Neural progenitor cell (in vitro differentiated cells): Measurements from ENCODE around the gene TTC6. TPM values are rescaled to one million over a fixed set of nuclear protein-coding genes. Genes with fewer than 3 reads are reported as not detected.

Source experiments
- DNase-seq: peaks from one replicate; pipeline ENCODE4 v3.0.0-alpha.2; 2016; ENCODE audit warnings: low spot score
- H2AFZ ChIP-seq: fragments of 200-600 bp; sonication (generic); replicated peaks from 2 replicates; pipeline ENCODE4 v1.6.1; 2016; ENCODE audit warnings: antibody characterized with exemption
- H3F3A ChIP-seq: fragments of 200-600 bp; sonication (generic); 2 replicates; pipeline ENCODE4 v1.6.1; 2016; ENCODE audit warnings: antibody characterized with exemption, low read depth
- H3K27ac ChIP-seq: fragments of 200-600 bp; sonication (generic); 2 replicates; pipeline ENCODE4 v1.5.1; 2016; ENCODE audit warnings: mild to moderate bottlenecking
- H3K27me3 ChIP-seq: fragments of 200-600 bp; sonication (generic); 2 replicates; pipeline ENCODE4 v1.6.1; 2016; ENCODE audit warnings: mild to moderate bottlenecking, moderate library complexity
- H3K36me3 ChIP-seq: fragments of 200-600 bp; sonication (generic); 2 replicates; pipeline ENCODE4 v1.5.1; 2016
- H3K4me1 ChIP-seq: fragments of 200-600 bp; sonication (generic); 2 replicates; pipeline ENCODE4 v1.6.1; 2016; ENCODE audit warnings: mixed run types
- H3K4me2 ChIP-seq: fragments of 200-600 bp; sonication (generic); 2 replicates; pipeline ENCODE4 v1.6.1; 2016
- H3K4me3 ChIP-seq: fragments of 200-600 bp; sonication (generic); 2 replicates; pipeline ENCODE4 v1.5.1; 2016
- H3K79me2 ChIP-seq: fragments of 200-600 bp; sonication (generic); 2 replicates; pipeline ENCODE4 v1.6.1; 2016; ENCODE audit warnings: low read depth
- H3K9ac ChIP-seq: fragments of 200-600 bp; sonication (generic); 2 replicates; pipeline ENCODE4 v1.6.1; 2016
- H3K9me3 ChIP-seq: fragments of 200-600 bp; sonication (generic); 2 replicates; pipeline ENCODE4 v1.5.1; 2016; ENCODE audit warnings: low read depth
- H4K20me1 ChIP-seq: fragments of 200-600 bp; sonication (generic); 2 replicates; pipeline ENCODE4 v1.6.1; 2016; ENCODE audit warnings: low read depth
- H3K27ac Mint-ChIP-seq: 3 replicates; pipeline ENCODE4 v1.8.0; 2021; ENCODE audit warnings: mixed read lengths
- H3K27me3 Mint-ChIP-seq: 2 replicates; pipeline ENCODE4 v1.8.0; 2022; ENCODE audit warnings: low read depth, mild to moderate bottlenecking, inconsistent platforms, moderate library complexity, mixed read lengths; ENCODE audit not compliant: insufficient read depth
- H3K36me3 Mint-ChIP-seq: 3 replicates; pipeline ENCODE4 v1.8.0; 2021; ENCODE audit warnings: mixed read lengths
- H3K4me1 Mint-ChIP-seq: 3 replicates; pipeline ENCODE4 v1.8.0; 2021; ENCODE audit warnings: mixed read lengths
- H3K4me3 Mint-ChIP-seq: 3 replicates; pipeline ENCODE4 v1.8.0; 2021; ENCODE audit warnings: mild to moderate bottlenecking, moderate library complexity, mixed read lengths
- H3K9me3 Mint-ChIP-seq: 3 replicates; pipeline ENCODE4 v1.8.0; 2020; ENCODE audit warnings: mixed read lengths
- CTCF ChIP-seq: fragments of 200-600 bp; sonication (generic); IDR thresholded peaks from 2 replicates; pipeline ENCODE4 v1.5.1; 2017; ENCODE audit warnings: antibody characterized with exemption, mild to moderate bottlenecking
- EZH2 ChIP-seq: fragments of 200-600 bp; sonication (generic); IDR thresholded peaks from 2 replicates; pipeline ENCODE4 v1.6.1; 2017; ENCODE audit warnings: antibody characterized with exemption, mild to moderate bottlenecking, moderate library complexity
- EZH2phosphoT487 ChIP-seq: fragments of 200-600 bp; sonication (generic); IDR thresholded peaks from 2 replicates; pipeline ENCODE4 v1.6.1; 2017; ENCODE audit warnings: antibody characterized with exemption
- total RNA-seq: library from RNA; depleted of rRNA; stranded (reverse); fragments of >200 nt; gene quantifications from 2 replicates; pipeline ENCODE4 v1.2.3, GENCODE V29; 2015; ENCODE audit warnings: low replicate concordance

The TTC6 gene
- total RNA-seq, 1 donor from 2014 or later = 2.6 TPM

- no peaks in the 10 kb centered on the region for H4K20me1 ChIP-seq
- no peak overlapping the region for H3K9ac ChIP-seq
- no peak overlapping the region for H2AFZ ChIP-seq
- H3K9me3 ChIP-seq = peaks cover 6% of the 10 kb centered on the region
- H3K4me2 ChIP-seq = no peak overlapping the region
- DNase-seq = no peak
- H3K4me1 ChIP-seq = no peaks in the 10 kb centered on the region
- peaks cover 18% of the 10 kb centered on the region for H3K9me3 Mint-ChIP-seq
- H3K36me3 Mint-ChIP-seq = no peaks in the 10 kb centered on the region
- TF ChIP-seq EZH2phosphoT487 (no peak), CTCF (no peak), EZH2 (no peak)
- peaks cover 6% of the 10 kb centered on the region for H3K4me1 Mint-ChIP-seq
- H3K27ac Mint-ChIP-seq = no peak overlapping the region
- peaks cover 34% of the 10 kb centered on the region for H3K27me3 ChIP-seq
- H3K27me3 Mint-ChIP-seq = peaks cover 15% of the 10 kb centered on the region
- no peak overlapping the region for H3K27ac ChIP-seq
- H3K4me3 ChIP-seq = no peak overlapping the region
- H3K4me3 Mint-ChIP-seq = no peak overlapping the region
- H3K36me3 ChIP-seq = no peaks in the 10 kb centered on the region
- no peaks in the 10 kb centered on the region for H3K79me2 ChIP-seq
- H3F3A ChIP-seq = peaks cover 1% of the 10 kb centered on the region
Measured at GRCh38 chr14:37617864-37618365, 22.5 kb downstream of the TTC6 start.

GRCh38 chr14:37618498-37619028 is 23.1 kb downstream of the TTC6 start:
- Histone ChIP-seq H4K20me1 (no peaks in the 10 kb centered on the region), H3K79me2 (no peaks in the 10 kb centered on the region), H3K27ac (no peak overlapping the region), H3K4me3 (no peak overlapping the region), H3K4me2 (no peak overlapping the region), H3K9me3 (peaks cover 6% of the 10 kb centered on the region), H3K4me1 (no peaks in the 10 kb centered on the region), H3F3A (peaks cover 5% of the 10 kb centered on the region), H3K9ac (no peak overlapping the region), H2AFZ (no peak overlapping the region), H3K36me3 (no peaks in the 10 kb centered on the region), H3K27me3 (peaks cover 40% of the 10 kb centered on the region)
- no peaks in the 10 kb centered on the region for H3K36me3 Mint-ChIP-seq
- H3K4me3 Mint-ChIP-seq = no peak overlapping the region
- peaks cover 17% of the 10 kb centered on the region for H3K9me3 Mint-ChIP-seq
- TF ChIP-seq EZH2phosphoT487 (no peak), EZH2 (no peak), CTCF (no peak)
- H3K27me3 Mint-ChIP-seq = peaks cover 19% of the 10 kb centered on the region
- no peak for DNase-seq
- H3K27ac Mint-ChIP-seq = no peak overlapping the region
- H3K4me1 Mint-ChIP-seq = peaks cover 6% of the 10 kb centered on the region

- Mint-ChIP-seq H3K9me3 (peaks cover 9% of the 10 kb centered on the region), H3K4me3 (no peak overlapping the region), H3K27ac (no peak overlapping the region), H3K36me3 (no peaks in the 10 kb centered on the region), H3K27me3 (peaks cover 19% of the 10 kb centered on the region), H3K4me1 (peaks cover 6% of the 10 kb centered on the region)
- H3K4me3 ChIP-seq = no peak overlapping the region
- TF ChIP-seq EZH2phosphoT487 (no peak), EZH2 (no peak), CTCF (no peak)
- no peaks in the 10 kb centered on the region for H3K9me3 ChIP-seq
- peaks cover 5% of the 10 kb centered on the region for H3F3A ChIP-seq
- no peaks in the 10 kb centered on the region for H3K36me3 ChIP-seq
- no peaks in the 10 kb centered on the region for H3K79me2 ChIP-seq
- H3K27ac ChIP-seq = no peak overlapping the region
- no peak overlapping the region for H3K9ac ChIP-seq
- H3K27me3 ChIP-seq = peaks cover 61% of the 10 kb centered on the region
- no peak overlapping the region for H2AFZ ChIP-seq
- no peak overlapping the region for H3K4me2 ChIP-seq
- no peaks in the 10 kb centered on the region for H4K20me1 ChIP-seq
- no peaks in the 10 kb centered on the region for H3K4me1 ChIP-seq
- DNase-seq = no peak
Measured at GRCh38 chr14:37620856-37621255, 25.4 kb downstream of the TTC6 start.
